GM18909 (cell line): Measurements from ENCODE around the gene UBE2E3.
"Not testable (repeated sequence)": the region's sequence is repeated elsewhere in the genome, so short reads cannot be mapped to it uniquely, and the experiment has no call there.

Experiments
- ATAC-seq: cut with Tn5 transposase; IDR thresholded peaks from one replicate; pipeline ENCODE4 v1.9.1; 2021; ENCODE audit warnings: mild to moderate bottlenecking; ENCODE audit not compliant: unreplicated experiment, poor library complexity

Gene UBE2E3

GRCh38 chr2:181070119-181070835 lies 89.9 kb downstream of the UBE2E3 start:
- ATAC-seq, result no peak

GRCh38 chr2:181070836-181071200 lies 90.4 kb downstream of the UBE2E3 start:
- ATAC-seq, result no peak

GRCh38 chr2:181072486-181073235 lies 92.3 kb downstream of the UBE2E3 start:
- no peak for ATAC-seq

- ATAC-seq, result no peak
Measured at GRCh38 chr2:181073896-181074295, 93.5 kb downstream of the UBE2E3 start.

- ATAC-seq, result no peak
Measured at GRCh38 chr2:181074457-181074856, 94.1 kb downstream of the UBE2E3 start.

GRCh38 chr2:181076658-181077057 lies 96.3 kb downstream of the UBE2E3 start:
- no peak for ATAC-seq

- peak; percentile 88 for ATAC-seq
Measured at GRCh38 chr2:181077128-181077709, 96.8 kb downstream of the UBE2E3 start.

- no peak for ATAC-seq
Measured at GRCh38 chr2:181083140-181083539, 102.7 kb downstream of the UBE2E3 start.

GRCh38 chr2:181085734-181086133 lies 105.3 kb downstream of the UBE2E3 start:
- ATAC-seq, result no peak

- not testable (repeated sequence) for ATAC-seq
Measured at GRCh38 chr2:181091920-181092319, 111.5 kb downstream of the UBE2E3 start.

GRCh38 chr2:181095486-181095885 lies 115.1 kb downstream of the UBE2E3 start:
- ATAC-seq, result no peak

- no peak for ATAC-seq
Measured at GRCh38 chr2:181103659-181104058, 123.3 kb downstream of the UBE2E3 start.

- no peak for ATAC-seq
Measured at GRCh38 chr2:181104512-181105115, 124.2 kb downstream of the UBE2E3 start.

GRCh38 chr2:181105562-181105961 lies 125.2 kb downstream of the UBE2E3 start:
- no peak for ATAC-seq

- no peak for ATAC-seq
Measured at GRCh38 chr2:181106229-181106628, 125.8 kb downstream of the UBE2E3 start.

- peak; percentile 99 for ATAC-seq
Measured at GRCh38 chr2:181106789-181107627, 126.6 kb downstream of the UBE2E3 start.

GRCh38 chr2:181107628-181107945 lies 127.2 kb downstream of the UBE2E3 start:
- ATAC-seq, result no peak

- ATAC-seq, result no peak
Measured at GRCh38 chr2:181111059-181111458, 130.7 kb downstream of the UBE2E3 start.

GRCh38 chr2:181112916-181113315 lies 132.5 kb downstream of the UBE2E3 start:
- no peak for ATAC-seq
